Liver (tissue), 3 donors: ENCODE measurements around the gene KIRREL3.

Source experiments
- NR2F2 ChIP-seq: IDR thresholded peaks from 2 replicates; pipeline ENCODE4 v1.6.1; 2016; ENCODE audit warnings: antibody characterized with exemption
- TF ChIP-seq, protein P1 (sequence below): fragments of 150-350 bp; IDR thresholded peaks from 2 replicates; pipeline ENCODE4 v1.5.1; 2017; ENCODE audit warnings: improper control_type of control experiment, low read depth, low read length; ENCODE audit not compliant: missing input control
- TF ChIP-seq, protein P2 (sequence below): IDR thresholded peaks from 2 replicates; pipeline ENCODE4 v1.6.1; 2016; ENCODE audit warnings: antibody characterized with exemption
- donor health status: healthy.
- donor health status: healthy.

DNA sequence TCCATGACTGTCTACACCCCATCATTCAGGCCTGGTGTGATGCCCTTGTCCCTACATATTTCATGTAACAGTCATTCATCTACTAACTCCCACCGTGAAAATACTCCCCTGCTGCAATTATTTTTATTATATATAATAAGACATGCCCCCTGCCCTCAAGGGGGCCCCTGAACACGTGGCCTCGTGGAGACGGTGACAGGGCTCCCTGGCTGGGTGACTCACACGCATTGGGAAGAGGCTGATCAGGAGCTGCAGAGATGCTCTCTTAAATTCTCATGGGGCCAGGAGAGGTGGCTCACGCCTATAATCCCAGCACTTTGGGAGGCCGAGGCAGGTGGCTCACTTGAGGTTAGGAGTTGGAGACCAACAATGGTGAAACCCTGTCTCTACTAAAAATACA, 556.5 kb downstream of the KIRREL3 start:
- TF ChIP-seq, protein P1, sequence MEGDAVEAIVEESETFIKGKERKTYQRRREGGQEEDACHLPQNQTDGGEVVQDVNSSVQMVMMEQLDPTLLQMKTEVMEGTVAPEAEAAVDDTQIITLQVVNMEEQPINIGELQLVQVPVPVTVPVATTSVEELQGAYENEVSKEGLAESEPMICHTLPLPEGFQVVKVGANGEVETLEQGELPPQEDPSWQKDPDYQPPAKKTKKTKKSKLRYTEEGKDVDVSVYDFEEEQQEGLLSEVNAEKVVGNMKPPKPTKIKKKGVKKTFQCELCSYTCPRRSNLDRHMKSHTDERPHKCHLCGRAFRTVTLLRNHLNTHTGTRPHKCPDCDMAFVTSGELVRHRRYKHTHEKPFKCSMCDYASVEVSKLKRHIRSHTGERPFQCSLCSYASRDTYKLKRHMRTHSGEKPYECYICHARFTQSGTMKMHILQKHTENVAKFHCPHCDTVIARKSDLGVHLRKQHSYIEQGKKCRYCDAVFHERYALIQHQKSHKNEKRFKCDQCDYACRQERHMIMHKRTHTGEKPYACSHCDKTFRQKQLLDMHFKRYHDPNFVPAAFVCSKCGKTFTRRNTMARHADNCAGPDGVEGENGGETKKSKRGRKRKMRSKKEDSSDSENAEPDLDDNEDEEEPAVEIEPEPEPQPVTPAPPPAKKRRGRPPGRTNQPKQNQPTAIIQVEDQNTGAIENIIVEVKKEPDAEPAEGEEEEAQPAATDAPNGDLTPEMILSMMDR = no peak
- TF ChIP-seq, protein P2, sequence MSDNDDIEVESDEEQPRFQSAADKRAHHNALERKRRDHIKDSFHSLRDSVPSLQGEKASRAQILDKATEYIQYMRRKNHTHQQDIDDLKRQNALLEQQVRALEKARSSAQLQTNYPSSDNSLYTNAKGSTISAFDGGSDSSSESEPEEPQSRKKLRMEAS = no peak
- no peak for TF ChIP-seq NR2F2
